Adipocyte (in vitro differentiated cells): Measurements from ENCODE around the gene ROBO2.

Experiments
- DNase-seq: peaks from one replicate; pipeline ENCODE4 v3.0.0-alpha.2; 2015; ENCODE audit warnings: low read depth
- H3K27me3 ChIP-seq: replicated peaks from 2 replicates; pipeline ENCODE4 v1.7.0; 2013; ENCODE audit warnings: mild to moderate bottlenecking, low read length, moderate library complexity; ENCODE audit not compliant: control insufficient read depth, insufficient read depth
- H3K36me3 ChIP-seq: 2 replicates; pipeline ENCODE4 v1.7.0; 2013; ENCODE audit warnings: low read length, mild to moderate bottlenecking, moderate library complexity; ENCODE audit not compliant: control insufficient read depth, insufficient read depth, severe bottlenecking
- H3K4me1 ChIP-seq: 2 replicates; pipeline ENCODE4 v1.7.0; 2013; ENCODE audit warnings: mild to moderate bottlenecking, low read length, moderate library complexity; ENCODE audit not compliant: control insufficient read depth, insufficient read depth
- H3K4me3 ChIP-seq: 2 replicates; pipeline ENCODE4 v1.7.0; 2013; ENCODE audit warnings: mild to moderate bottlenecking, low read length, moderate library complexity
- H3K9ac ChIP-seq: 2 replicates; pipeline ENCODE4 v1.7.0; 2013; ENCODE audit warnings: mild to moderate bottlenecking, low read length, moderate library complexity
- H3K9me3 ChIP-seq: 2 replicates; pipeline ENCODE4 v1.7.0; 2013; ENCODE audit warnings: mild to moderate bottlenecking, low read length, moderate library complexity; ENCODE audit not compliant: control insufficient read depth

The ROBO2 gene

GRCh38 chr3:77262361-77262760 lies 222.5 kb downstream of the ROBO2 start:
- no peaks in the 10 kb centered on the region for H3K36me3 ChIP-seq
- no peak overlapping the region for H3K9ac ChIP-seq
- H3K9me3 ChIP-seq, result no peaks in the 10 kb centered on the region
- no peak overlapping the region for H3K4me3 ChIP-seq
- no peaks in the 10 kb centered on the region for H3K4me1 ChIP-seq
- peaks cover 5% of the 10 kb centered on the region for H3K27me3 ChIP-seq
- no peak for DNase-seq

GRCh38 chr3:77267589-77267988 lies 227.7 kb downstream of the ROBO2 start:
- Histone ChIP-seq H3K9me3 (no peaks in the 10 kb centered on the region), H3K4me1 (no peaks in the 10 kb centered on the region), H3K9ac (no peak overlapping the region), H3K36me3 (no peaks in the 10 kb centered on the region), H3K27me3 (no peaks in the 10 kb centered on the region), H3K4me3 (no peak overlapping the region)
- no peak for DNase-seq

- DNase-seq, result no peak
- Histone ChIP-seq H3K36me3 (no peaks in the 10 kb centered on the region), H3K9ac (no peak overlapping the region), H3K9me3 (no peaks in the 10 kb centered on the region), H3K27me3 (no peaks in the 10 kb centered on the region), H3K4me3 (no peak overlapping the region), H3K4me1 (no peaks in the 10 kb centered on the region)
Measured at GRCh38 chr3:77271306-77271705, 231.4 kb downstream of the ROBO2 start.

GRCh38 chr3:77271711-77272110 lies 231.8 kb downstream of the ROBO2 start:
- Histone ChIP-seq H3K4me1 (no peaks in the 10 kb centered on the region), H3K9ac (no peak overlapping the region), H3K27me3 (no peaks in the 10 kb centered on the region), H3K9me3 (no peaks in the 10 kb centered on the region), H3K4me3 (no peak overlapping the region), H3K36me3 (no peaks in the 10 kb centered on the region)
- no peak for DNase-seq

GRCh38 chr3:77279276-77279675 lies 239.4 kb downstream of the ROBO2 start:
- Histone ChIP-seq H3K27me3 (no peaks in the 10 kb centered on the region), H3K4me3 (no peak overlapping the region), H3K9me3 (no peaks in the 10 kb centered on the region), H3K9ac (no peak overlapping the region), H3K36me3 (no peaks in the 10 kb centered on the region), H3K4me1 (no peaks in the 10 kb centered on the region)
- DNase-seq, result no peak

GRCh38 chr3:77281721-77282120 lies 241.8 kb downstream of the ROBO2 start:
- DNase-seq, result no peak
- no peaks in the 10 kb centered on the region for H3K36me3 ChIP-seq
- H3K4me3 ChIP-seq, result no peak overlapping the region
- no peaks in the 10 kb centered on the region for H3K27me3 ChIP-seq
- no peak overlapping the region for H3K9ac ChIP-seq
- no peaks in the 10 kb centered on the region for H3K9me3 ChIP-seq
- H3K4me1 ChIP-seq, result no peaks in the 10 kb centered on the region

- H3K9me3 ChIP-seq, result no peaks in the 10 kb centered on the region
- H3K9ac ChIP-seq, result no peak overlapping the region
- no peaks in the 10 kb centered on the region for H3K36me3 ChIP-seq
- H3K27me3 ChIP-seq, result no peaks in the 10 kb centered on the region
- no peaks in the 10 kb centered on the region for H3K4me1 ChIP-seq
- no peak overlapping the region for H3K4me3 ChIP-seq
- no peak for DNase-seq
Measured at GRCh38 chr3:77283108-77283507, 243.2 kb downstream of the ROBO2 start.

GRCh38 chr3:77288348-77288747 lies 248.4 kb downstream of the ROBO2 start:
- Histone ChIP-seq H3K9ac (no peak overlapping the region), H3K4me1 (no peaks in the 10 kb centered on the region), H3K36me3 (no peaks in the 10 kb centered on the region), H3K4me3 (no peak overlapping the region), H3K9me3 (no peaks in the 10 kb centered on the region), H3K27me3 (no peaks in the 10 kb centered on the region)
- no peak for DNase-seq

- Histone ChIP-seq H3K27me3 (no peaks in the 10 kb centered on the region), H3K9ac (no peak overlapping the region), H3K4me1 (no peaks in the 10 kb centered on the region), H3K4me3 (no peak overlapping the region), H3K36me3 (no peaks in the 10 kb centered on the region), H3K9me3 (no peaks in the 10 kb centered on the region)
- no peak for DNase-seq
Measured at GRCh38 chr3:77296527-77296926, 256.6 kb downstream of the ROBO2 start.

- DNase-seq, result peak; percentile 39
- Histone ChIP-seq H3K36me3 (no peaks in the 10 kb centered on the region), H3K9ac (no peak overlapping the region), H3K9me3 (no peaks in the 10 kb centered on the region), H3K27me3 (no peaks in the 10 kb centered on the region), H3K4me1 (no peaks in the 10 kb centered on the region), H3K4me3 (no peak overlapping the region)
Measured at GRCh38 chr3:77298417-77298816, 258.5 kb downstream of the ROBO2 start.

GRCh38 chr3:77303955-77304699 lies 264.2 kb downstream of the ROBO2 start:
- no peak overlapping the region for H3K4me3 ChIP-seq
- H3K36me3 ChIP-seq, result no peaks in the 10 kb centered on the region
- no peaks in the 10 kb centered on the region for H3K27me3 ChIP-seq
- H3K9ac ChIP-seq, result no peak overlapping the region
- no peaks in the 10 kb centered on the region for H3K9me3 ChIP-seq
- DNase-seq, result no peak
- H3K4me1 ChIP-seq, result no peaks in the 10 kb centered on the region

GRCh38 chr3:77304700-77305021 lies 264.8 kb downstream of the ROBO2 start:
- no peak for DNase-seq
- Histone ChIP-seq H3K27me3 (no peaks in the 10 kb centered on the region), H3K4me1 (no peaks in the 10 kb centered on the region), H3K36me3 (no peaks in the 10 kb centered on the region), H3K4me3 (no peak overlapping the region), H3K9ac (no peak overlapping the region), H3K9me3 (no peaks in the 10 kb centered on the region)
